ENCODE results near the gene KIRREL3.

Gene KIRREL3

GRCh38 chr11:126669416-126669815, 331.2 kb downstream of the KIRREL3 start:
- no peaks in the 10 kb centered on the region for H3K4me1 ChIP-seq (ENCODE audit: control insufficient read depth, insufficient read depth, low read length)
- H3K27ac ChIP-seq (ENCODE audit: low read depth, low read length): no peak overlapping the region
- H3K9ac ChIP-seq (ENCODE audit: low read depth, low read length): no peak overlapping the region
- no peaks in the 10 kb centered on the region for H3K9me3 ChIP-seq (ENCODE audit: control insufficient read depth, insufficient read depth, low read length)
- no peak overlapping the region for H3K4me3 ChIP-seq (ENCODE audit: low read depth, low read length)
- no peaks in the 10 kb centered on the region for H3K27me3 ChIP-seq (ENCODE audit: control insufficient read depth, insufficient read depth, low read length)
- H3K36me3 ChIP-seq (ENCODE audit: control insufficient read depth, insufficient read depth, low read length): no peaks in the 10 kb centered on the region

- H3K9ac ChIP-seq (ENCODE audit: low read depth, low read length): no peak overlapping the region
- H3K4me3 ChIP-seq (ENCODE audit: low read depth, low read length): no peak overlapping the region
- H3K27ac ChIP-seq (ENCODE audit: low read depth, low read length): no peak overlapping the region
- no peaks in the 10 kb centered on the region for H3K36me3 ChIP-seq (ENCODE audit: control insufficient read depth, insufficient read depth, low read length)
- peaks cover 10% of the 10 kb centered on the region; the same call in 1 of the 2 replicates for H3K4me1 ChIP-seq (ENCODE audit: control insufficient read depth, insufficient read depth, low read length)
- peaks cover 23% of the 10 kb centered on the region for H3K27me3 ChIP-seq (ENCODE audit: control insufficient read depth, insufficient read depth, low read length)
- no peaks in the 10 kb centered on the region for H3K9me3 ChIP-seq (ENCODE audit: control insufficient read depth, insufficient read depth, low read length)
Measured at GRCh38 chr11:126664643-126665042, 335.9 kb downstream of the KIRREL3 start.

GRCh38 chr11:126663749-126664592, 336.6 kb downstream of the KIRREL3 start:
- Histone ChIP-seq H3K4me1 (ENCODE audit: control insufficient read depth, insufficient read depth, low read length) (peaks cover 10% of the 10 kb centered on the region; the same call in 1 of the 2 replicates), H3K27me3 (ENCODE audit: control insufficient read depth, insufficient read depth, low read length) (peaks cover 23% of the 10 kb centered on the region), H3K9me3 (ENCODE audit: control insufficient read depth, insufficient read depth, low read length) (no peaks in the 10 kb centered on the region), H3K36me3 (ENCODE audit: control insufficient read depth, insufficient read depth, low read length) (no peaks in the 10 kb centered on the region), H3K4me3 (ENCODE audit: low read depth, low read length) (no peak overlapping the region), H3K9ac (ENCODE audit: low read depth, low read length) (no peak overlapping the region), H3K27ac (ENCODE audit: low read depth, low read length) (no peak overlapping the region)

- no peak overlapping the region for H3K27ac ChIP-seq (ENCODE audit: low read depth, low read length)
- H3K9me3 ChIP-seq (ENCODE audit: control insufficient read depth, insufficient read depth, low read length): no peaks in the 10 kb centered on the region
- H3K4me3 ChIP-seq (ENCODE audit: low read depth, low read length): no peak overlapping the region
- H3K9ac ChIP-seq (ENCODE audit: low read depth, low read length): no peak overlapping the region
- peaks cover 21% of the 10 kb centered on the region for H3K4me1 ChIP-seq (ENCODE audit: control insufficient read depth, insufficient read depth, low read length)
- H3K27me3 ChIP-seq (ENCODE audit: control insufficient read depth, insufficient read depth, low read length): peaks cover 23% of the 10 kb centered on the region
- no peaks in the 10 kb centered on the region for H3K36me3 ChIP-seq (ENCODE audit: control insufficient read depth, insufficient read depth, low read length)
Measured at GRCh38 chr11:126662035-126662790, 338.4 kb downstream of the KIRREL3 start.

- Histone ChIP-seq H3K27me3 (ENCODE audit: control insufficient read depth, insufficient read depth, low read length) (peaks cover 23% of the 10 kb centered on the region), H3K4me1 (ENCODE audit: control insufficient read depth, insufficient read depth, low read length) (peaks cover 21% of the 10 kb centered on the region), H3K36me3 (ENCODE audit: control insufficient read depth, insufficient read depth, low read length) (no peaks in the 10 kb centered on the region), H3K9ac (ENCODE audit: low read depth, low read length) (no peak overlapping the region), H3K9me3 (ENCODE audit: control insufficient read depth, insufficient read depth, low read length) (no peaks in the 10 kb centered on the region), H3K27ac (ENCODE audit: low read depth, low read length) (no peak overlapping the region), H3K4me3 (ENCODE audit: low read depth, low read length) (no peak overlapping the region)
Measured at GRCh38 chr11:126660761-126661425, 339.7 kb downstream of the KIRREL3 start.

GRCh38 chr11:126660321-126660720, 340.2 kb downstream of the KIRREL3 start:
- no peak overlapping the region for H3K9ac ChIP-seq (ENCODE audit: low read depth, low read length)
- no peak overlapping the region for H3K4me3 ChIP-seq (ENCODE audit: low read depth, low read length)
- peaks cover 23% of the 10 kb centered on the region for H3K27me3 ChIP-seq (ENCODE audit: control insufficient read depth, insufficient read depth, low read length)
- H3K27ac ChIP-seq (ENCODE audit: low read depth, low read length): no peak overlapping the region
- no peaks in the 10 kb centered on the region for H3K9me3 ChIP-seq (ENCODE audit: control insufficient read depth, insufficient read depth, low read length)
- no peaks in the 10 kb centered on the region for H3K36me3 ChIP-seq (ENCODE audit: control insufficient read depth, insufficient read depth, low read length)
- H3K4me1 ChIP-seq (ENCODE audit: control insufficient read depth, insufficient read depth, low read length): peaks cover 24% of the 10 kb centered on the region

- H3K9ac ChIP-seq (ENCODE audit: low read depth, low read length): no peak overlapping the region
- H3K36me3 ChIP-seq (ENCODE audit: control insufficient read depth, insufficient read depth, low read length): no peaks in the 10 kb centered on the region
- peaks cover 21% of the 10 kb centered on the region for H3K27me3 ChIP-seq (ENCODE audit: control insufficient read depth, insufficient read depth, low read length)
- peaks cover 30% of the 10 kb centered on the region for H3K4me1 ChIP-seq (ENCODE audit: control insufficient read depth, insufficient read depth, low read length)
- no peak overlapping the region for H3K4me3 ChIP-seq (ENCODE audit: low read depth, low read length)
- H3K27ac ChIP-seq (ENCODE audit: low read depth, low read length): no peak overlapping the region
- no peaks in the 10 kb centered on the region for H3K9me3 ChIP-seq (ENCODE audit: control insufficient read depth, insufficient read depth, low read length)
Measured at GRCh38 chr11:126658306-126659056, 342.1 kb downstream of the KIRREL3 start.

GRCh38 chr11:126655807-126656128, 344.8 kb downstream of the KIRREL3 start:
- Histone ChIP-seq H3K9ac (ENCODE audit: low read depth, low read length) (no peak overlapping the region), H3K9me3 (ENCODE audit: control insufficient read depth, insufficient read depth, low read length) (no peaks in the 10 kb centered on the region), H3K27ac (ENCODE audit: low read depth, low read length) (no peak overlapping the region), H3K36me3 (ENCODE audit: control insufficient read depth, insufficient read depth, low read length) (no peaks in the 10 kb centered on the region), H3K4me3 (ENCODE audit: low read depth, low read length) (no peak overlapping the region), H3K27me3 (ENCODE audit: control insufficient read depth, insufficient read depth, low read length) (peaks cover 9% of the 10 kb centered on the region), H3K4me1 (ENCODE audit: control insufficient read depth, insufficient read depth, low read length) (peaks cover 20% of the 10 kb centered on the region)

- Histone ChIP-seq H3K4me1 (ENCODE audit: control insufficient read depth, insufficient read depth, low read length) (peaks cover 20% of the 10 kb centered on the region), H3K4me3 (ENCODE audit: low read depth, low read length) (no peak overlapping the region), H3K9ac (ENCODE audit: low read depth, low read length) (no peak overlapping the region), H3K36me3 (ENCODE audit: control insufficient read depth, insufficient read depth, low read length) (no peaks in the 10 kb centered on the region), H3K9me3 (ENCODE audit: control insufficient read depth, insufficient read depth, low read length) (no peaks in the 10 kb centered on the region), H3K27me3 (ENCODE audit: control insufficient read depth, insufficient read depth, low read length) (peaks cover 3% of the 10 kb centered on the region; the same call in 1 of the 2 replicates), H3K27ac (ENCODE audit: low read depth, low read length) (no peak overlapping the region)
Measured at GRCh38 chr11:126654886-126655806, 345.4 kb downstream of the KIRREL3 start.

- Histone ChIP-seq H3K4me1 (ENCODE audit: control insufficient read depth, insufficient read depth, low read length) (peaks cover 16% of the 10 kb centered on the region; the same call in 1 of the 2 replicates), H3K27me3 (ENCODE audit: control insufficient read depth, insufficient read depth, low read length) (no peaks in the 10 kb centered on the region; the same call in 1 of the 2 replicates), H3K4me3 (ENCODE audit: low read depth, low read length) (no peak overlapping the region), H3K36me3 (ENCODE audit: control insufficient read depth, insufficient read depth, low read length) (no peaks in the 10 kb centered on the region), H3K9me3 (ENCODE audit: control insufficient read depth, insufficient read depth, low read length) (no peaks in the 10 kb centered on the region), H3K9ac (ENCODE audit: low read depth, low read length) (no peak overlapping the region), H3K27ac (ENCODE audit: low read depth, low read length) (no peak overlapping the region)
Measured at GRCh38 chr11:126653040-126653439, 347.5 kb downstream of the KIRREL3 start.

Measured in HUES48 (cell line).